OCI-LY1 (cell line): ENCODE results near the gene S100A1.

Source experiments
- EZH2 ChIP-seq: fragments of 200-600 bp; sonication (generic), shearing (Covaris generic); IDR thresholded peaks from 2 replicates; pipeline ENCODE4 v1.8.0; 2017; ENCODE audit warnings: borderline replicate concordance, mixed run types, mild to moderate bottlenecking, antibody characterized with exemption, low read length, moderate library complexity, mixed read lengths
- TF ChIP-seq, protein P1 (sequence below): fragments of 200-600 bp; sonication (generic), shearing (Covaris generic); IDR thresholded peaks from 2 replicates; pipeline ENCODE4 v1.5.1; 2017; ENCODE audit warnings: mild to moderate bottlenecking, antibody characterized with exemption, low read length, moderate library complexity, mixed read lengths

DNA sequence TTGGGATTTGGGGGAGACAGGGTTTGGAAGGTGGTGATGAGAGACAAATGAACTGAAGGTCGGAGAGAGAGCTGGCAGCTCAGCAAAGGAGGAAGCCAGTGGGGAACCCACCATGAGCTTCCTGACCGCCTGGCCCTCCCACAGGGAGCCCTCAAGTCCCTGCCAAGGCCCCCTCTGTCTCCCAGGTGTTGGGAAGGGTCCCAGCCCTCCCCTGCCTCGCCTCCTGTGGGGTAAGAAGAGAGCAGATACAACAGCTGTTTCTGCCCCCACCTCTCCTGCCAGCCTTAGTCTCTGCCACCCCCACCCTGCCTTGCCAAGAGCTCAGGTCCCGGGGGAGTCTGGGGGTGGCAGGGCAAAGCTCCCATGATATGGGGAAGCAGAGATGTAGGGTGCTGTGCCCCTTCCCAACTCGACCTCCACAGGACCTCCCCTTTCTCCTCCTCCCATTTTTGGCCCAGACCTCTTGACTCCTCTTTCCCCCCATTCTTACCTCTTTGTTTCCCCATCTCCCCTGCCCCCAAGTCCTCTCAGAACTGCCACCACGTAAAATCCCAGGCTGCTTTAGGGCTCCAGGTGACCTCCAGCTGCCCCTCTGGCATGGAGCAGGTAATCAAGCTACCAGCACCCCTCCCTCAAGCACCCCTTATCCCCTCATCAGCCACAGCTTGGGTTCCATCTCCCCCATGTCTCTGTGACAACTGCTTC is 556 bp downstream of the S100A1 start:
- TF ChIP-seq, protein P1, sequence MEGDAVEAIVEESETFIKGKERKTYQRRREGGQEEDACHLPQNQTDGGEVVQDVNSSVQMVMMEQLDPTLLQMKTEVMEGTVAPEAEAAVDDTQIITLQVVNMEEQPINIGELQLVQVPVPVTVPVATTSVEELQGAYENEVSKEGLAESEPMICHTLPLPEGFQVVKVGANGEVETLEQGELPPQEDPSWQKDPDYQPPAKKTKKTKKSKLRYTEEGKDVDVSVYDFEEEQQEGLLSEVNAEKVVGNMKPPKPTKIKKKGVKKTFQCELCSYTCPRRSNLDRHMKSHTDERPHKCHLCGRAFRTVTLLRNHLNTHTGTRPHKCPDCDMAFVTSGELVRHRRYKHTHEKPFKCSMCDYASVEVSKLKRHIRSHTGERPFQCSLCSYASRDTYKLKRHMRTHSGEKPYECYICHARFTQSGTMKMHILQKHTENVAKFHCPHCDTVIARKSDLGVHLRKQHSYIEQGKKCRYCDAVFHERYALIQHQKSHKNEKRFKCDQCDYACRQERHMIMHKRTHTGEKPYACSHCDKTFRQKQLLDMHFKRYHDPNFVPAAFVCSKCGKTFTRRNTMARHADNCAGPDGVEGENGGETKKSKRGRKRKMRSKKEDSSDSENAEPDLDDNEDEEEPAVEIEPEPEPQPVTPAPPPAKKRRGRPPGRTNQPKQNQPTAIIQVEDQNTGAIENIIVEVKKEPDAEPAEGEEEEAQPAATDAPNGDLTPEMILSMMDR = no peak
- no peak for TF ChIP-seq EZH2
